NCI-H2171 (cell line): ENCODE measurements around the gene PRCP.

ENCODE experiments used
- DNase-seq: peaks from one replicate; lab custom pipeline; 2025; lab: John Stamatoyannopoulos, UW

PRCP gene

DNA sequence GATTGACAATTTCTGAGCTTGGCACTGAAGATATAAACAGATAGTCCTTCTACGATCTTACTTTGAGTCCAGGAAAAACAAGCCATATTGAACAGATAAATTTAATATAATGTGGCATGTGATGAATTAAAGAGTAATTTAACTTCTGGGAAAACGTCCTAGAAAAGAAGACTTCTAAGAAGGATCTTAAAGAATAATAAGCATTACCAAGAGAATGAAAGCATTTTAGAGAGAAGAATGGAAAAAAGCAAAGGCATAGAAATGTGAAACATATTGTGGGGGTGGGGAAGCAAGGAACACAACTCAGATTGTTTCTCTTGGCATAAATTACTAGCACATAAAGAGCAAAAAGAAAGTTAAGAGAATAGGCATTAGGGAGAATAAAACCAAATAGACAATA, 6.7 kb upstream of the PRCP start:
- DNase-seq = no peak

DNA sequence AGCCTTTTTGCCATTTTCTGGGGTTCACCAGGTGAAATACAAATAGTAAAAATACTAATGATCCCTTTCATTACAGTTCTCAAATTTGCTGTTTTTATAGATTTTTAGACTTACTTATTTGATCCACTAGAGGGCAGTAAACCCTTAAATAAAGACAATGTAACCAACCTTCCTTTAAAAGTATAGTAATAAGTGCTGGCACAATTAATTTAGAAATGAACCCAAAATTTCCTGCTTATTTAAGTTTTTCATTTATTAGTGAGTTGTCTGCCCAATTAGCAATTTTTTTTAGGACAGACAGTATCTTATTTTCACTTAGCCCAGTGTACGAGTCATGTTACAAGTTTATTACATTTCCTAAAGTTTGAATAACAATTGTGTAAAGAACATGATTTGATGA, 6.0 kb upstream of the PRCP start:
- DNase-seq = peak; percentile 1

DNA sequence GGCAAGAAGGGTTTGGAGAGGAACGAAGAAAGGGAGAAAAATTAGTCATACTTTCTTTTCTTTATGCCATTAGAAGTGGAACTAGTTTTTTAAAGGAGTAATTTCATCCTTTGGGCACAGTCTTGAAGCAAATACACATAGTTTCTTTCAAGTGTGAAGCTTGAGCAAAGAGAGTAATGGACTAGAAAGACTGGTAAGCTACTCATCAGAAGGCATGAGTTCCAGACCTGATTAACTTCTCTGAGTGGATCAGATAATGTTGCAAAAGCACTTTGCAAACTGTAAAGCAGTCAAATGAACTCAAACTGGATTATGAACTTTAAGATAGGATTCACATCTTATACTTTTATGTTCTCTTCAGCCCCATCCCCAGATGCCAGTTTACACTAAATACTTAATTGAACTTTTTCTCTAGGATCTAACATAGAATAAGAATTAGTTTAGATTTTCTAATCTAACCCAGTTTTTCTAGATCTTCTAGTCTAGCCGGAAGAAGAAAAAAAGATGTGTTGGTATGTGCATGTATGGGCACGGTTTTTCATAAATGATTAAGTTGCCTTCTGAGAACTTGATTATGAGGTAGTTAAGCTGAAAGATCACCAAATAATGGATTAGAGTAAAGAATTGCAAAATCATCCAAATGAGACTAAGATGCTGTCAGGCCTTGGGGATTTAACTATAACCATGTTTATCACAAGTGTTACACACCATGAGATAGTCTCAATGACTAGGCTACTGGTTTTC, 3.8 kb upstream of the PRCP start:
- no peak for DNase-seq

DNA sequence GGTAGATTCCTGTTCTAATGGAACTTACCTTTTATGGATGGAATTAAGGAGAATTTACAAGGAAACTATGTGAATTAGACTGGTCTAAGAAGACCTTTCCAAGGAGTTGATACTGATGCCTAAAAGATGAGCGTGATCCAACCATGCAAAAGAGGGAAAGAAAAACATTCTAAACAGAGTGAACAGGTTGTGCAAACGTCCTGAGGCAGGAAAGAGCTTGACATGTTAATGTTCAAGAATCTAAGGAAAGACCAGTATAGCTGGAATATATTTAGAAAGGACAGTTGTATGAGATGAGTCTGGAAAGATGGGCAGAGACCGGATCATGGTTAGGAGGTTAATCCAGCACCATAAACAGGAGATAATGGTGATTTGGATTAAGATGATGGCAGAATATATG, 2.6 kb upstream of the PRCP start:
- DNase-seq = no peak

DNA sequence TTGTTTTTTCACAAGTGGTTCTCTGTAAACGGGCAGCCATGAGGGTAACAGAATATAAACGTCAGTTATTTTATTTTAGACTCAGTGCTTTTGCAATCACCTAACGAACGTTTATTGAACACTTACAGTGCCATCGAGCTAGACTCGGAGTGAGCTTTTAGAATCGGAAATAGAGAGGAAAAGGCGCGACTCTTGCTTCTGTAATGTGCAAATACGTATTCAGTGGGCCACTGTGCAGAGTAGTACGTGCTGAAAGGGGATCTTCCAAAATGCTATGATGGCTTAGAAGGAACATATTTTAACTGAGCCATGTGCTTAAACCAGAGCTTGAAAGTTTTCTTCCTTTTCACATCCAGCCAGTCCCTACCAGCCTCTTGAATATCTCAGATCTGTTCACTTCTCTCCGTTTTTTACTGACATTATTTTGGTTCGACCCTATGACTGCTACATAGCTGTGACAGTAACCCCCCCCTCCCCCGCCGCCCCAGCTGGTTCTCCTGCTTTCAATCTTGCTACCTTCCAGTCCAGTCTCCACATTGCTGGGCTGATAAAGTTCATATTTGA, 1.8 kb upstream of the PRCP start:
- DNase-seq = no peak

DNA sequence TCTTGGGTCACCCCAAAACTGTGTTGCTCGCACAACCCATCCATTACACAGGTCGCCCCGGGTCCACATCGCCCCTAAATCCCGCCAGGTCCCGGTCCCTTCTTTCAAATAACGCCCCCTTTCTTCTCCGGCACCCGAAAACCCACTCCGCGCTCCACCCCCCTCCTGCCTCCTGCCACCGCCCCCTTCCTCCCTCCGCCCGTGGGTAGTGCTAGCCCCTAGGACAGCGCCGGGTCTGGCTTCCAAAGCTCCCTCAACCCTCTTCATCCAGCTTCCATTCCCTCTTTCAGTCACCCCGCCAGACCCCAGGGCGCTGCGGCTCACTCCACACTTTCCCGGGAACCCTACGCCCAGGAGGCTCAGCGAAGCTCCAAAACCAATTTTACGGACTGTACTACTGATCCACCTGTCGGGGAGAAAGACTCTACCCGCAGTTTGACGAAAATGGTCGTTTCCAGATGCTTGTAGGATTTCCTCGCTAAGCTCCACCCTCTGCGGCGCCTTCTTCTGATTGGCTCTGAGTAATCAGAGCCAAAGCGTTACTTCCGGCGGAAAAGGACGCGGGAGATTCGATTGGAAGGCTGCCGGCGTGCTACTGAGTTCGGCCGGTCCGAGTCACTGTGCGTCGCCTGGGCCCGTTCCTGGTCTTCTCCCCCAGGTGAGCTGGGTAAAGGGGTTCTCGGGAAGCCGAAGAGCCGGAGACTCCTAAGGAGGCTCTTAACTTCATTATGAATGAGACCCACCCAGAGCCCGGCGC, 1.1 kb upstream of the PRCP start, which contains the start of gene DDIAS:
Gene DDIAS, plus strand, starts transcription at position 572 of the 757 bp plus-strand sequence. CDS start 13,003 bp downstream, outside the sequence.
- DNase-seq = peak; percentile 88

DNA sequence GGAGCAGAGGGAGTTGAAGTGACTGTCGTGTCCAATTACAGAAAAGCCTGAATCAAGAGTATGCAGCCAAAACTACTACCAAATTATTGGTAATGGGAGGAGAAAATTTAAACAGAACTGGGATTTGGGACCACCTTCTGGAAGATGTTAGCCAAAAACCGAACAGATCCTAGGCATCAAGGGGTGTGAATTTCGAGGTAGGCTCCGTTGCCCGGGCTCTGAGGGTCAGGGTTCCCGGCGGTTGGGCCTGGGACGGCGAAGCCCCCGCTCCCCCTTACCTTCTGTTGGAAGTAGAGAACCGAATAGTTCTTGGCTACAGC, 313 bp downstream of the PRCP start:
- DNase-seq = no peak

DNA sequence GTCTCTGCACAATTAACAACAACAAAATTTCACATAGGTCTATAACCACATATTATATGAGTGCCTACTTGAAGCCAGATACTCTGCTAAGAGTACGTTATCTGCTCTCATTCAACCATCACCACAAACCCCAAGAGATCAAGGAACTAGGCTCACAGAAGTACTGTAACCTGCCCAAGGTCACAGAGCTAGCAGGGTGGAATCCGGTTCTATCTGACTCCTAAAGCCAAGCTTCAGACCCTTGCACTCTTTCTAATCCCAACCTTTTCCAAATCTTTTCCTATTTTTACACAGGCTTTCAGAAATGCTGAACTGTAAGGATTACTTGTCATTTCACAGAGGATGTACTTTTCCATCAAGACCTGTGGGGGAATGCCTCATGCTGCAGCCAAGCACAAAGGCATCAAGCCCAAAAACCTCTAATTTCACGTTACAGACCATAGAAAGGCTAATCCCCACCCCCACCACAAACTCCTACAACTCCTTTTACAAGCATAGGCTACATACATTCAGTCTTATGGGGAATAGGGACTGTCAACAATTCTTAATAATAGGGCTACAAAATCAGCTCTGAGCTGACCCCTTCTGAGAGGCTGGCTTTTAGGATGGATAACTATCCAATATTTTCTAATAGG, 927 bp downstream of the PRCP start:
- DNase-seq = no peak

DNA sequence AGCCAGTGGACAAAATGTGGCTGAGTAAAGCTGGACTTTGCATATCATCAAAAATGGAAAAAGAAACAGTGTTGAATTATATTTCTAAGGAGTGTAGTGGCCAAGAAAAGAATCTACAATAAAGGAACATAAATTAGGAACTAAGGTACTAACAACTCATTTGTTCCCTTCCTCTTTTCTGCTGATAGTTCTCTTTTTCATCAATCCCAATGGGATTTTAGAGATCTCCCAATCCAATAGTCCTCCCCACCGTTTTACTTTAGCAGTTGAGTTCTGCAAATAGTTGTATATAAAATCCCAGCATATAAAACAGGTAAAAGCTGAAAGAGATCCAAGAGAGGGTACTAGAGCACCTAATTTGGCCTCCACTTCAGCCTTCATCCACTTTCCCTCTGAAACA, 2.0 kb downstream of the PRCP start:
- no peak for DNase-seq

DNA sequence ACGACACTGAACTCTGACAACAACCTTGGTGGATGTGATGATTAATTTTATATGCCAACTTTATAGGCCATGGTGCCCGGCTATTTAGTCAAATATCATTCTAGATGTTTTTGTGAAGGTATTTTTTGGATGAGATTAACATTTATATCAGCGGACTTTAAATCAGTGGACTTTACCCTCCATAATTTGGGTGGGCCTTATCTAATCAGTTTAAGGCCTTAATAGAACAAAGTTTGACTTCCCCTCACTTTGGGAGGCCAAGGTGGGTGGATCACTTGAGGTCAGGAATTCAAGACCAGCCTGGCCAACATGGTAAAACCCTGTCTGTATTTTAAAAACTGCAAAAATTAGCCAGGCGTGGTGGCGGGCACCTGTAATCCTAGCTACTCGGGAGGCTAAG, 4.0 kb downstream of the PRCP start:
- no peak for DNase-seq

DNA sequence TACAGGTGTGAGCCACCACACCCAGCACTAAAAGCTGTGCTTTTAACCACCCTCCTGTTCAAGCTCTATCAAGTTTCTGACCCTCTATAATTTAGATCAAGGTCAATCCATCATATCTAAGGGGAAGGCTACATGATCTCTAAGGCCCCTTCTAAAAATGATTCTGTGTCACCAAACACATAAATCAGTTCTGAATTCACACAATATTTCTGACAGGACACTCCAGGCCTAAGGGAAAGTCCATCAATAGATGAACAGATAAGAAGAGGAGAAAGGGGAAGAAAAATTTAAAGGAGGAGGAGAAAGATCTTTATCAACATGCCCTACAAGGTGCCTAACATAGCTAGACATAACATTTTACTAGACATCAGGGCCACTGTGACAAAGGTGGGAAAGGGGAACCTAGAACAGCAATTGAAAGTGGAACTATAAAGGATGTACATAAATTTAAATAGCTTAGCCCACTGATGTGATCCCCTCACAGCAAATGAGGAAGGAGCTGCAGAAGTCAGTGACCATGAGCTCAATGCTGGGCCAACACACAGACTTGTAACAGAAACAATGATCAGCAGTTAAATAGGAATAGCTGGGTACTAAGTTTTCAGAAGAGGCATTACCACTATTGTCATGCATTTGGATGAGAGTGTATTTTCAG, 4.7 kb downstream of the PRCP start:
- DNase-seq = no peak

DNA sequence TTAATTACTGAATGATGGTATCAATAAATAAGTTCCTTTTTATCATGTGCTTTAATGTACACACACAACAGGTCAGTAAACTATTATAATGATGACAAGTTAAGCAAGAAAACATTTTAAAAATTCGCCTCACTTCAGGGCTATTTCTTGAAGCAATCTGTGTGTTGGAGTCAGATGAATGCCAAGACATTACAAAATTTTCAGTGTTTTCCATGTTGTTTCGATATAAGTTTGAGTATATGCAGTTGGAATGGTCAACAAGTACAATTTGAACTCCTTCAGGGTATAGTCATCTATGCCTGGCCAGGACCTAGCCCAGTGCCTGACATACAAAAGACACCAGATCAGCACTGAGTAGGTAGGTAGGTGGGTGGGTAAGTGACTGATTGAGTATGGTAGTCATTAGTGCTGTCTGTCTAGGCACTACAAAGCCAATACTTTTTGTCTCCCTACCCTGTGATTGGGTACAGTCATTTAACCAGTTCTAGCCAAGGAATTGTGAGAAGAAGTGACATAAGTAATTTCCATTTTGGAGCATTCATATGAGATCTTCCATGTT, 7.5 kb downstream of the PRCP start:
- no peak for DNase-seq

DNA sequence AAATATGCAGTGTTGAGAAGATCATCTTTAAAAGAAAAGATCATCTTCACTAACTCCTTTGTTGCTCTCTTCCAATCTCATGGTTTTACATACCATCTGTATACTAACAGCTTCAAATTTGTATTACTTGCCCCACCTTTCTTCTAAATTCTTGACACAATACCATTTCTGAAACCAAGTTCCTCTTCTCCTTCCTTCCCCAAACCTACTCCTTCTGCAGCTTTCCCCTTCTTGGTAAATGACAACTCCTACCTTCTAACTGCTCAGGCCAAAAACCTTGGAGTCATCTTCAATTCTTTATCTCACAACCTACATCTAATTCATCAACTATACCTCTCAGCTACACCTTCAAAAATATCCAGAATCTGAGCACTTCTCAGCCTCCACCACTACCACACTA, 9.3 kb downstream of the PRCP start:
- DNase-seq = no peak

DNA sequence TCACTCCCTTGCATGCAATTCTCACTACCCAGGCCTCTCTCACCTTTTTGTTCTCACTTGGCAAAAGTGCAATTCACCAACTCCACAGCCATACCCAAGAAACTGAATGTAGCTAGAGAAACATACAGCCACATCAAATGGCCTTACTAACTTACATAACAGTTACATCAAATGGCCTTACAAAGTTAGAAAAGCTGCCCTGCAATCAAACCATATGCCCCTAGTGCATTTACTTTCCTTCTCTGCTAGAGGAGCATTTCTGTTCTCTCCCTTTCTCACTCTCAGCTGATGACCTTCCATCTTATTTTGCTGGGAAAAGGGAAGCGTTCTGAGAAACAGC, 10.3 kb downstream of the PRCP start:
- no peak for DNase-seq

DNA sequence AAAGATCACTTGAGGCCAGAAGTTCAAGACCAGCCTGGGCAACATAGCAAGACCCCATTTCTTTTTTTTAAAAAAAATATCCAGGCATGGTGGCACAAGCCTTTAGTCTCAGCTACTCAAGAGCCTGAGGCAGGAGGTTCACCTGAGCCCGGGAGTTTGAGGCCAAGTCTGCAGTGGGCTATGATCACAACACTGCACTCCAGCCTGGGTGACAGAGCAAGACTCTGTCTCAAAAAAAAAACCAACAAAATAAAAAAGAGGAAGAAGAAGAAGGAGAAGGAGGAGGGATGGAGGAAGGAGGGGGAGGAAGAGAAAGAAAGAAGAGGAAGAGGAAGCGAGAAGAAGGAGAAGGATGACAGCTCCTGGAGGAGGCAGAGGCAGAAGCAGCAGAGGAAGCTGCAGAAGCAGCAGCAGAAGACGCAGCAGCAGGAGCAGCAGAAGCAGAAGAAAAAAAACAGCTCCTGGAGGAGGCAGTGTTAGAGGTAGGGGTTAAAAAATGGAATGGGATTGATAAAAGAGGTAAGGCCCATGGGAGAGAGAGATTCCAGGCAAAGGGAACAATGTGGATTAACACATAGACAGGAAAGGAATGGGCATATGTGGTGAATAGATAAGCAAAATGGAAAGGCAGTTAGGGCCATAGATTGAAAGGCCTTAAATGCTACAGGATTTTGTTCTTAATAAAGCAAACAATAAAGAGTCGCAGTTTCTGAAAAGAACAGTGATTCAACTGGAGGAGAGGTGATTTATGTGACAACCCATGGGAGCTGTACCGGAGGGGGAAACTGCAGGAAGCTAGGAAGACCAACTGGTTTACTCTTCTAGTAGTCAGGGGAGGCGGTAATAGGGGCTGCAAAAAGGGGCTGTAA, 10.9 kb downstream of the PRCP start:
- no peak for DNase-seq

DNA sequence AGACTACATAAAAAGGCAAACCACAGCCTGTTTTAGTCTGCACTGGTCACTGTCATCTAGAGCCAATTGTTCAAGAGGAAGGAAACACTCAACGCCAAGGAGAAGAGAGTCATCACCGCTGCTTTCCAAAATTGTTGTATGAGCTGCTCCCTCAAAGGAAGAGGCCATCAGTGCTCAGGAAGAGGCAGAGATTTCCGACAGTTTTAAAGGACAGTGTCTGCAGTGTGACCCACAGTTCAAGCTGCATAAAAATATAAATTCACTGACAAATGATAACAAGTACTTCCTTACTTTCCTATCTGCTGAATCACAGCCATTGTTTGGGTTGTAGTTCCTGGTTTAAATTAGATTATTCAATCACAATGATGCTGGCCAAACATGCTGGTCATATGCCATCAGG, 16.4 kb downstream of the PRCP start:
- DNase-seq = no peak

DNA sequence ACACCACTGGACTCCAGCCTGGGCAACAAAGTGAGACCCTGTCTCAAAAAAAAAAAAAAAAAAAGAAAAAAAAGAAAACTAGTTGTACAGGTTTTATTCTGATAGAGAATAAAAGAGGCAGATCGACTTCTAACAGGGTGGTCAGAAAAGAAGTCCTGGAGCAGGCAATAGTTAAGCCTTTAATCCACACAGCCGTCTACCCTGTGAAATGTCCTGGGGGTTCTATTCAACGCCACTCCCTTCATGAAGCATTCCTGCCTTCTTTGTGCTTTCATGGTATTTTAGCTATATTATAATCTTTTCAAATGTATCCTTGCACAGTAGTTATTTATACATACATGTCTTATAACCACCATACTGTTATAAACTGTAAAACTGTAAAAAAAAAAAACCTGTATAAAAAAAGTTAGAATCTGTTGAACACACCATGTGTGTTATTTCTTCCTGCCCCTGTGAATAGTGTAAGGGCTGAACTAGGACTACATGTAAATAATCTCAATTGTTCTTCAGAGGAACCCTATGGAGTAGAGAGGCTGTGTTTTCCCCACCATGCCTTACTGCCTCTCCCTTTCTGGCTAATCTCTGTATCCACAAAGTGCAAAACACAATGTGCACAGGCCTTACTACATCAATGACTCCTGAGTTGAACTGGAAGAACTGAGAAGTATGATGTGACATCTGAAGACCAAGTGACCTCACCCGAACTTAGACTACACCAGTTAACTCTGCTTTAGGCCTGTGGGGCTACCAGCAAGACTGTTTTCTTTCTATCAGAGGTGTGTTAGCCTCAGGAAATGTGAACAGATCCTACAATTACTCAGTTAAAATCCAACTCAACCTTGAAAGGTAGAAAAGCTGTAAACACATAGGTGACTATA, 25.3 kb downstream of the PRCP start:
- DNase-seq = no peak

DNA sequence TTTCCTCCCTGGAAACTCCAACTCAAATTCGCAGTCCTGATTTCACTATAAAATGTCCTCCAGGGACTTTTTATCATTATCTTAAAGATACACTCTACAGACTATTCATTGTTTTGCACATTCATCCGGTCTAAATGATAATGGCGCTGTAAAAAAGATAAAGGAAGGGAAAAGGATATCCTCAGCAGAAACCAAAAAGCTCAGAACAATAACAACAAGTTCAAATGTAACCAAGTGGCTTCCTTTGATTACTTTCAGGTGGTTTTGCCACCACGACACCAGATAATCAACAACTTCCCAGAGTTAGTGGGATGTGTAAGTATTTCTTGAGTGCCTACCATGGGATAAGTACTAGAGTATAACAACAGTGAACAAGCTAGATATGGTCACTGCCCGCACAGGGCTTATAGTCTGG, 26.3 kb downstream of the PRCP start:
- DNase-seq = no peak

DNA sequence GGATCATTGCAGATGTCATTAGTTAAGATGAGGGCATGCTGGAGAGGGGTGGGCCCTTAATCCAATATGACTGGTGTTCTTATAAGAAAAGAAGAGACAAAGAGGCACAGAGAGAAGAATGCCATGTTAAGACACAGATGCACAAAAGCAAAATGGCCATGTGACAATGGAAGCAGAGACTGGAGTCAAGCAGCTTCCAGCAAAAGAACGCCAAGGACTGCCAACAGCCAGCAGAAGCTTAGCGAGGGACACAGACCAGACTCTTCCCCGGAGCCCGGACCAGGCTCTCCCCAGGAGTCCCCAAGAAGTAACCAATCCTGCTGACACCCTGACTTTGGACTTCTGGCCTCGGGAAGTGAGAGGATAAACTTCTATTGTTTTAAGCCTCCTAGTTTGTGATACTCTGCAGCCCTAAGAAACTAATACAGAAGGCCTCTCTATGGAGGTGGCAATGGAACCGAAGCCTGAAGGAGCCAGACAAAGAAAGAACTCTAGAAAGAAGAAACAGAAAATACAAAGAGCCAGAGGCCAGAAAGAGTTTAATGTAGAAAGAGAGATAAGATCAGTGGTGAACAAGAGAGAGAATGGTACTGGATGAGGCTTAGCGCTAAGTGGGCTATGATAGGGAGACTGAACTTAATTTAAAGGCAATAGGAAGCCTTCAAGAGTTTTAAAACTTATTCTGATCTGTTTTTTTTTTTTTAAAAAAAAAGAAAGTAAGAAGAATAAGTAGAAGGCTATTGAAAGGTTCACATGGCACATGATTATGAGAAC, 27.7 kb downstream of the PRCP start:
- DNase-seq = no peak
